ENCODE results near the gene YBEY.

YBEY gene

GRCh38 chr21:46327711-46328110 is 41.6 kb downstream of the YBEY start:
- TF ChIP-seq CTCF (IDR thresholded peaks at IDR 0.05; ENCODE audit: insufficient read depth, low read length, poor library complexity, severe bottlenecking) (no peak), EZH2phosphoT487 (conservative IDR thresholded peaks at IDR 0.05; ENCODE audit: low read length) (no peak)
- H4K20me1 ChIP-seq (ENCODE audit: low read depth, low read length), result peaks cover 4% of the 10 kb centered on the region; the same call in 1 of the 2 replicates
- H3K27me3 ChIP-seq (ENCODE audit: low read length), result no peaks in the 10 kb centered on the region
- peaks cover 14% of the 10 kb centered on the region; the same call in 1 of the 2 replicates for H3K36me3 ChIP-seq (ENCODE audit: low read length)
- peaks cover 87% of the 10 kb centered on the region for H3K79me2 ChIP-seq (ENCODE audit: insufficient read depth, low read length)
- no peak overlapping the region for H3K4me2 ChIP-seq (ENCODE audit: low read depth, low read length, poor library complexity, severe bottlenecking)
- H3K27ac ChIP-seq (ENCODE audit: low read depth, low read length), result no peak overlapping the region
- H3K9me2 ChIP-seq (replicated peaks; ENCODE audit: insufficient read depth, low read length), result no peaks in the 10 kb centered on the region
- H3K9ac ChIP-seq (ENCODE audit: low read length), result no peak overlapping the region
- no peak overlapping the region for H2AFZ ChIP-seq (ENCODE audit: low read depth, low read length, severe bottlenecking)
- no peaks in the 10 kb centered on the region for H3K9me3 ChIP-seq (ENCODE audit: insufficient read depth, low read length)
- no peak overlapping the region for H3K4me3 ChIP-seq (ENCODE audit: insufficient read depth, low read length, poor library complexity, severe bottlenecking)
- peaks cover 5% of the 10 kb centered on the region; the same call in 1 of the 2 replicates for H3F3A ChIP-seq (ENCODE audit: insufficient read depth)

- TF ChIP-seq EZH2phosphoT487 (conservative IDR thresholded peaks at IDR 0.05; ENCODE audit: low read length) (no peak), CTCF (IDR thresholded peaks at IDR 0.05; ENCODE audit: insufficient read depth, low read length, poor library complexity, severe bottlenecking) (no peak)
- Histone ChIP-seq H4K20me1 (ENCODE audit: low read depth, low read length) (peaks cover 4% of the 10 kb centered on the region; the same call in 1 of the 2 replicates), H3F3A (ENCODE audit: insufficient read depth) (0 out of 2 replicates have a peak, but pooled peaks cover 4% of the 10 kb centered on the region), H3K27me3 (ENCODE audit: low read length) (no peaks in the 10 kb centered on the region), H3K9me3 (ENCODE audit: insufficient read depth, low read length) (no peaks in the 10 kb centered on the region), H3K9ac (ENCODE audit: low read length) (no peak overlapping the region), H3K79me2 (ENCODE audit: insufficient read depth, low read length) (peaks cover 84% of the 10 kb centered on the region), H3K4me2 (ENCODE audit: low read depth, low read length, poor library complexity, severe bottlenecking) (no peak overlapping the region), H3K9me2 (replicated peaks; ENCODE audit: insufficient read depth, low read length) (no peaks in the 10 kb centered on the region), H3K27ac (ENCODE audit: low read depth, low read length) (no peak overlapping the region), H3K36me3 (ENCODE audit: low read length) (peaks cover 14% of the 10 kb centered on the region; the same call in 1 of the 2 replicates), H2AFZ (ENCODE audit: low read depth, low read length, severe bottlenecking) (no peak overlapping the region), H3K4me3 (ENCODE audit: insufficient read depth, low read length, poor library complexity, severe bottlenecking) (no peak overlapping the region)
These were observed 42.0 kb downstream of the YBEY start for GRCh38 chr21:46328151-46328550.

GRCh38 chr21:46329796-46330195 is 43.7 kb downstream of the YBEY start:
- Histone ChIP-seq H3K27ac (ENCODE audit: low read depth, low read length) (no peak overlapping the region), H3F3A (ENCODE audit: insufficient read depth) (0 out of 2 replicates have a peak, but pooled peaks cover 4% of the 10 kb centered on the region), H3K4me3 (ENCODE audit: insufficient read depth, low read length, poor library complexity, severe bottlenecking) (no peak overlapping the region), H3K79me2 (ENCODE audit: insufficient read depth, low read length) (peaks cover 76% of the 10 kb centered on the region), H3K9me3 (ENCODE audit: insufficient read depth, low read length) (no peaks in the 10 kb centered on the region), H3K4me2 (ENCODE audit: low read depth, low read length, poor library complexity, severe bottlenecking) (no peak overlapping the region), H2AFZ (ENCODE audit: low read depth, low read length, severe bottlenecking) (no peak overlapping the region), H3K36me3 (ENCODE audit: low read length) (peaks cover 16% of the 10 kb centered on the region; the same call in 1 of the 2 replicates), H4K20me1 (ENCODE audit: low read depth, low read length) (peaks cover 4% of the 10 kb centered on the region; the same call in 1 of the 2 replicates), H3K9me2 (replicated peaks; ENCODE audit: insufficient read depth, low read length) (no peaks in the 10 kb centered on the region), H3K9ac (ENCODE audit: low read length) (no peak overlapping the region), H3K27me3 (ENCODE audit: low read length) (no peaks in the 10 kb centered on the region)
- no peak for TF ChIP-seq CTCF (IDR thresholded peaks at IDR 0.05; ENCODE audit: insufficient read depth, low read length, poor library complexity, severe bottlenecking)
- TF ChIP-seq EZH2phosphoT487 (conservative IDR thresholded peaks at IDR 0.05; ENCODE audit: low read length), result no peak
